GM23248 (cell line): ENCODE measurements around the gene ISYNA1.

Experiments used
- EZH2 ChIP-seq: fragments of 200-600 bp; sonication (generic); IDR thresholded peaks from 2 replicates; pipeline ENCODE4 v1.6.1; 2018; ENCODE audit warnings: antibody characterized with exemption, mild to moderate bottlenecking; ENCODE audit not compliant: insufficient read depth, poor library complexity, severe bottlenecking
- EZH2phosphoT487 ChIP-seq: fragments of 200-600 bp; sonication (generic); IDR thresholded peaks from 2 replicates; pipeline ENCODE4 v1.6.1; 2018; ENCODE audit warnings: antibody characterized with exemption, moderate library complexity, mild to moderate bottlenecking, low read depth; ENCODE audit not compliant: insufficient read depth

GRCh38 chr19:18435178-18435841 lies 2.6 kb downstream of the ISYNA1 start:
- TF ChIP-seq EZH2phosphoT487 (no peak), EZH2 (no peak)
